ENCODE data around the gene SNAP23. TPM values are rescaled to one million over a fixed set of nuclear protein-coding genes. Genes with fewer than 3 reads are reported as not detected.

Gene SNAP23
- total and polyA plus RNA-seq, 2 donors (not counting 1 experiment from before 2014, with no cell fraction given): 52.7 to 133 TPM

DNA sequence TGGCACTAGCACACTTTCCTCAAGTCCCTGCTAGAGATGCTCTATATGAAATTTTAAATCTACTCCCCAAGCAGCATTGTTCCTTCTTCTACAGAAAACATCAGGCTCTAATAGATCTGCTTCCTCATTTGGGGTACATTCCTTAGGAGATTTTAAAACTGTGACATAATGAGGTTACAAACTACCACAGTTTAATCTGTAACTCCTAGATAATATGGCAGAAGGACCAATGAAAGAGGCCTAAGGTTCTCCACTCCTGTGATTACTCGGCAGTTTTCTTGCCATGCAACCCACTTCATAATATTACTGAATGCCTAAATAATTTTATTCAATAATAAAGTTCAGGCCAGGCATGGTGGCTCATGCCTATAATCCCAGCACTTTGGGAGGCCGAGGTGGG lies 20.6 kb upstream of the SNAP23 start:
- Mint-ChIP-seq H3K27me3 (no peaks in the 10 kb centered on the region), H3K4me3 (no peak overlapping the region), H3K4me1 (peaks cover 36% of the 10 kb centered on the region), H3K9me3 (ENCODE audit: insufficient read depth) (no peaks in the 10 kb centered on the region), H3K27ac (peak overlapping the region; percentile 38)
- Histone ChIP-seq H3K27ac (ENCODE audit: low read length in 2 of 2) (no peak overlapping the region), H2AFZ (ENCODE audit: insufficient read depth, low read depth, low read length, poor library complexity, severe bottlenecking) (no peak overlapping the region), H3K79me2 (ENCODE audit: control insufficient read depth, insufficient read depth, low read length) (peaks cover 65% of the 10 kb centered on the region), H3K27me3 (replicated peaks in 1 of 4; ENCODE audit: control extremely low read depth in 1 of 4, control insufficient read depth in 3 of 4, insufficient read depth in 4 of 4, low read length in 3 of 4) (no peaks in the 10 kb centered on the region), H3K4me3 (ENCODE audit: control extremely low read depth in 1 of 5, extremely low read depth in 1 of 5, insufficient read depth in 1 of 5, low read depth in 2 of 5, low read length in 4 of 5) (no peak overlapping the region), H3K4me2 (replicated peaks; ENCODE audit: low read depth, low read length, poor library complexity, severe bottlenecking) (no peak overlapping the region), H4K20me1 (ENCODE audit: control insufficient read depth, insufficient read depth, low read length, poor library complexity, severe bottlenecking) (no peaks in the 10 kb centered on the region), H3K36me3 (replicated peaks in 1 of 2; ENCODE audit: control extremely low read depth in 1 of 2, control insufficient read depth in 1 of 2, extremely low read depth in 1 of 2, insufficient read depth in 2 of 2, low read length in 1 of 2) (peaks cover 0 to 10% of the 10 kb centered on the region in 2 experiments), H3K4me1 (ENCODE audit: control insufficient read depth in 2 of 2, insufficient read depth in 2 of 2, low read length in 2 of 2) (peaks cover 0 to 4% of the 10 kb centered on the region in 2 donors), H3K9me3 (ENCODE audit: control extremely low read depth in 1 of 3, control insufficient read depth in 2 of 3, insufficient read depth in 1 of 3, low read length in 2 of 3) (no peaks in the 10 kb centered on the region), H3K9ac (ENCODE audit: low read length) (no peak overlapping the region)
- no peak for TF ChIP-seq EZH2 (IDR thresholded peaks at IDR 0.05; ENCODE audit: borderline replicate concordance, insufficient read depth, low read depth, low read length, poor library complexity, severe bottlenecking)
- TF ChIP-seq, protein P1, sequence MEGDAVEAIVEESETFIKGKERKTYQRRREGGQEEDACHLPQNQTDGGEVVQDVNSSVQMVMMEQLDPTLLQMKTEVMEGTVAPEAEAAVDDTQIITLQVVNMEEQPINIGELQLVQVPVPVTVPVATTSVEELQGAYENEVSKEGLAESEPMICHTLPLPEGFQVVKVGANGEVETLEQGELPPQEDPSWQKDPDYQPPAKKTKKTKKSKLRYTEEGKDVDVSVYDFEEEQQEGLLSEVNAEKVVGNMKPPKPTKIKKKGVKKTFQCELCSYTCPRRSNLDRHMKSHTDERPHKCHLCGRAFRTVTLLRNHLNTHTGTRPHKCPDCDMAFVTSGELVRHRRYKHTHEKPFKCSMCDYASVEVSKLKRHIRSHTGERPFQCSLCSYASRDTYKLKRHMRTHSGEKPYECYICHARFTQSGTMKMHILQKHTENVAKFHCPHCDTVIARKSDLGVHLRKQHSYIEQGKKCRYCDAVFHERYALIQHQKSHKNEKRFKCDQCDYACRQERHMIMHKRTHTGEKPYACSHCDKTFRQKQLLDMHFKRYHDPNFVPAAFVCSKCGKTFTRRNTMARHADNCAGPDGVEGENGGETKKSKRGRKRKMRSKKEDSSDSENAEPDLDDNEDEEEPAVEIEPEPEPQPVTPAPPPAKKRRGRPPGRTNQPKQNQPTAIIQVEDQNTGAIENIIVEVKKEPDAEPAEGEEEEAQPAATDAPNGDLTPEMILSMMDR (IDR thresholded peaks at IDR 0.05): no peak
- DNase-seq: no peak
- ChIA-PET CTCF (interaction anchor here (1.1 kb wide), 1 partner anchor 15 kb away, joined by 3 read pairs; the partner anchor contains the start of gene ZNF106), POLR2A (interaction anchor here (0.6 kb wide), 1 partner anchor 44 kb away, joined by 11 read pairs; no protein-coding TSS in a partner anchor)
- intact Hi-C loops (cut with micrococcal nuclease): no loop called here
- no peak for ATAC-seq (ENCODE audit: low read depth)
- WGBS (ENCODE audit: insufficient coverage): no CpG with 5 or more reads among the region's 2 CpGs

- H3K4me1 Mint-ChIP-seq: peaks cover 8% of the 10 kb centered on the region
- H3K27me3 Mint-ChIP-seq: no peaks in the 10 kb centered on the region
- peaks cover 0 to 1% (median 0%) of the 10 kb centered on the region in 3 donors for H3K9me3 ChIP-seq (ENCODE audit: control extremely low read depth in 1 of 3, control insufficient read depth in 2 of 3, insufficient read depth in 1 of 3, low read length in 2 of 3)
- 98% methylated on average over 5 of the region's 6 CpGs for WGBS (ENCODE audit: insufficient coverage)
- H3K27ac Mint-ChIP-seq: no peak overlapping the region
- POLR2A ChIA-PET: no interaction called here
- no peak overlapping the region for H3K27ac ChIP-seq (ENCODE audit: low read length in 2 of 2)
- H3K4me2 ChIP-seq (replicated peaks; ENCODE audit: low read depth, low read length, poor library complexity, severe bottlenecking): no peak overlapping the region
- CTCF ChIA-PET: interaction anchor here (0.8 kb wide), 1 partner anchor 8 kb away, joined by 3 read pairs; the partner anchor contains the start of gene ZNF106
- H3K36me3 ChIP-seq (replicated peaks in 1 of 2; ENCODE audit: control extremely low read depth in 1 of 2, control insufficient read depth in 1 of 2, extremely low read depth in 1 of 2, insufficient read depth in 2 of 2, low read length in 1 of 2): peaks cover 0 to 7% of the 10 kb centered on the region in 2 experiments
- no peak for ATAC-seq (ENCODE audit: low read depth)
- H3K4me3 ChIP-seq (ENCODE audit: control extremely low read depth in 1 of 5, extremely low read depth in 1 of 5, insufficient read depth in 1 of 5, low read depth in 2 of 5, low read length in 4 of 5): no peak overlapping the region
- H3K4me3 Mint-ChIP-seq: no peak overlapping the region
- no peaks in the 10 kb centered on the region for H3K9me3 Mint-ChIP-seq (ENCODE audit: insufficient read depth)
- intact Hi-C loops (cut with micrococcal nuclease): no loop called here
- no peak overlapping the region for H3K9ac ChIP-seq (ENCODE audit: low read length)
- H4K20me1 ChIP-seq (ENCODE audit: control insufficient read depth, insufficient read depth, low read length, poor library complexity, severe bottlenecking): peaks cover 14% of the 10 kb centered on the region
- H3K79me2 ChIP-seq (ENCODE audit: control insufficient read depth, insufficient read depth, low read length): peaks cover 79% of the 10 kb centered on the region
- no peak overlapping the region for H2AFZ ChIP-seq (ENCODE audit: insufficient read depth, low read depth, low read length, poor library complexity, severe bottlenecking)
- DNase-seq: no peak
- H3K27me3 ChIP-seq (replicated peaks in 1 of 4; ENCODE audit: control extremely low read depth in 1 of 4, control insufficient read depth in 3 of 4, insufficient read depth in 4 of 4, low read length in 3 of 4): no peaks in the 10 kb centered on the region
- H3K4me1 ChIP-seq (ENCODE audit: control insufficient read depth in 2 of 2, insufficient read depth in 2 of 2, low read length in 2 of 2): no peaks in the 10 kb centered on the region
- TF ChIP-seq, protein P1 (IDR thresholded peaks at IDR 0.05): no peak
- no peak for TF ChIP-seq EZH2 (IDR thresholded peaks at IDR 0.05; ENCODE audit: borderline replicate concordance, insufficient read depth, low read depth, low read length, poor library complexity, severe bottlenecking)
Measured at GRCh38 chr15:42482701-42483100, 12.7 kb upstream of the SNAP23 start.

Data from B cell (primary cell).